GM15510 (cell line): Measurements from ENCODE around the gene ACIN1.
A peak's percentile ranks its signal among the peaks of the same experiment; 100 is the strongest.

Source experiments
- POLR2A ChIP-seq: IDR thresholded peaks from 3 replicates; pipeline ENCODE4 v1.6.1; 2011; ENCODE audit warnings: borderline replicate concordance; ENCODE audit not compliant: insufficient read length; ENCODE audit errors: extremely low read depth

ACIN1 gene

GRCh38 chr14:23018107-23018506, 76.8 kb downstream of the ACIN1 start:
- TF ChIP-seq POLR2A, result no peak

- no peak for TF ChIP-seq POLR2A
Measured at GRCh38 chr14:23017091-23017490, 77.8 kb downstream of the ACIN1 start.

- no peak for TF ChIP-seq POLR2A
Measured at GRCh38 chr14:23015618-23016017, 79.3 kb downstream of the ACIN1 start.

- no peak for TF ChIP-seq POLR2A
Measured at GRCh38 chr14:23013054-23013748, 81.7 kb downstream of the ACIN1 start.

- TF ChIP-seq POLR2A, result peak; percentile 59
Measured at GRCh38 chr14:23009939-23010726, 84.8 kb downstream of the ACIN1 start, which contains the start of gene C14orf93. TSS of gene C14orf93 (minus strand) at chr14:23010143. CDS start at chr14:22999023, 11,120 bp downstream.

GRCh38 chr14:23009483-23009938, 85.4 kb downstream of the ACIN1 start:
- TF ChIP-seq POLR2A, result no peak

- no peak for TF ChIP-seq POLR2A
Measured at GRCh38 chr14:23008831-23009230, 86.1 kb downstream of the ACIN1 start.
